Tibial artery (tissue), 4 donors: ENCODE results near the gene GALR2.

Source experiments
- DNase-seq, 2 donors: peaks; one replicate each; pipeline ENCODE4 v3.0.0-alpha.2; 2019
- H3K27ac ChIP-seq, 2 donors: fragments of 200-600 bp; sonication (generic) in 1 of 2; 1 replicate in 1 of 2; 2 replicates in 1 of 2; pipeline ENCODE4 v1.5.1; 2018 to 2019; ENCODE audit warnings: mild to moderate bottlenecking in 1 of 2
- H3K27me3 ChIP-seq, 2 donors: fragments of 200-600 bp; sonication (generic) in 1 of 2; one replicate each; pipeline versions ENCODE4 v1.5.1 to v1.6.0; 2016 to 2019
- H3K36me3 ChIP-seq, 3 donors: fragments of 200-600 bp; sonication (generic) in 2 of 3; one replicate each; pipeline ENCODE4 v1.5.1; 2016 to 2019; ENCODE audit warnings: mild to moderate bottlenecking in 2 of 3
- H3K4me1 ChIP-seq, 4 donors: fragments of 200-600 bp; sonication (generic) in 2 of 4; 1 replicate in 3 of 4; 2 replicates in 1 of 4; pipeline ENCODE4 v1.5.1; 2016 to 2019
- H3K4me3 ChIP-seq, 2 donors: fragments of 200-600 bp; sonication (generic) in 1 of 2; 1 replicate in 1 of 2; 2 replicates in 1 of 2; pipeline ENCODE4 v1.5.1; 2018 to 2019; ENCODE audit warnings: mild to moderate bottlenecking in 2 of 2
- H3K9me3 ChIP-seq, 3 donors: fragments of 200-600 bp; sonication (generic) in 1 of 3; one replicate each; pipeline ENCODE4 v1.5.1; 2016 to 2019
- intact Hi-C: fragments of 100-400 bp; cut with DNase I; formaldehyde crosslinking; loops from one replicate; pipeline ENCODE4 v1.15.0; 2023; ENCODE audit warnings: low total_unique reads
- TF ChIP-seq, protein P1 (sequence below), 2 experiments: fragments of 200-600 bp in 1 of 2; fragments of 450-650 bp in 1 of 2; IDR thresholded peaks; one replicate each; pipeline ENCODE4 v1.5.1; 2017 to 2019; ENCODE audit warnings: antibody characterized with exemption in 2 of 2, mild to moderate bottlenecking in 1 of 2, moderate library complexity in 1 of 2

GALR2 gene

DNA sequence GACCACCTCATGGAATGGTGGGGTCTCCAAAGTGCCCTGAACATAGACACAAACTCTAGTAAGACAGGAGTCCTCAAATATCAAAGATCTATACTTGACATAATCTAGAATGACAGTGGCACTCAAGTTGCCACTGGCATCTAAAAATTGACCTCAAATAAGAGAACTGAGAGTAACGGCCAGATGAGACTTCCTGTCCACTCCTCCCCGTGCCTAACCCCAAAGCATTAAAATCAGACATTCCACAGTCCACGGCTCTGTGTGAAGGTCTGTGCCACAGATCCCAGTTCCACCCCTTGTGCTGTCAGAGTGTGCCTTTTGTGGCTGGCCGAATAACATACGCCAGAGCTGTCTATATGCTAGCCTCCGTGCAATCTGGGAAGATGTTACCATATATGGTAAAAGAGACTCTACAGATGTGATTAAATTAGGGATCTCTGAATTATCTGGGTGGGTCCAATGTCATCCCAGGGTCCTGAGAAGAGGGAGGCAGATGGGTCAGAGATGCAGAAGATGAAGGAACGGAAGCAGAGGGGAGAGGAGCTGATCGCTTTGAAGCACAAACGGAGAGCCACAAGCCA is 26.5 kb upstream of the GALR2 start:
- H3K27me3 ChIP-seq, result no peaks in the 10 kb centered on the region
- no peak overlapping the region for H3K4me3 ChIP-seq
- intact Hi-C loops, result no loop called here
- DNase-seq, result no peak
- TF ChIP-seq, protein P1, sequence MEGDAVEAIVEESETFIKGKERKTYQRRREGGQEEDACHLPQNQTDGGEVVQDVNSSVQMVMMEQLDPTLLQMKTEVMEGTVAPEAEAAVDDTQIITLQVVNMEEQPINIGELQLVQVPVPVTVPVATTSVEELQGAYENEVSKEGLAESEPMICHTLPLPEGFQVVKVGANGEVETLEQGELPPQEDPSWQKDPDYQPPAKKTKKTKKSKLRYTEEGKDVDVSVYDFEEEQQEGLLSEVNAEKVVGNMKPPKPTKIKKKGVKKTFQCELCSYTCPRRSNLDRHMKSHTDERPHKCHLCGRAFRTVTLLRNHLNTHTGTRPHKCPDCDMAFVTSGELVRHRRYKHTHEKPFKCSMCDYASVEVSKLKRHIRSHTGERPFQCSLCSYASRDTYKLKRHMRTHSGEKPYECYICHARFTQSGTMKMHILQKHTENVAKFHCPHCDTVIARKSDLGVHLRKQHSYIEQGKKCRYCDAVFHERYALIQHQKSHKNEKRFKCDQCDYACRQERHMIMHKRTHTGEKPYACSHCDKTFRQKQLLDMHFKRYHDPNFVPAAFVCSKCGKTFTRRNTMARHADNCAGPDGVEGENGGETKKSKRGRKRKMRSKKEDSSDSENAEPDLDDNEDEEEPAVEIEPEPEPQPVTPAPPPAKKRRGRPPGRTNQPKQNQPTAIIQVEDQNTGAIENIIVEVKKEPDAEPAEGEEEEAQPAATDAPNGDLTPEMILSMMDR (IDR thresholded peaks at IDR 0.05), result no peak
- no peak overlapping the region for H3K27ac ChIP-seq
- no peaks in the 10 kb centered on the region for H3K4me1 ChIP-seq
- H3K36me3 ChIP-seq, result peaks cover 73 to 100% (median 87%) of the 10 kb centered on the region in 3 donors
- no peaks in the 10 kb centered on the region for H3K9me3 ChIP-seq

DNA sequence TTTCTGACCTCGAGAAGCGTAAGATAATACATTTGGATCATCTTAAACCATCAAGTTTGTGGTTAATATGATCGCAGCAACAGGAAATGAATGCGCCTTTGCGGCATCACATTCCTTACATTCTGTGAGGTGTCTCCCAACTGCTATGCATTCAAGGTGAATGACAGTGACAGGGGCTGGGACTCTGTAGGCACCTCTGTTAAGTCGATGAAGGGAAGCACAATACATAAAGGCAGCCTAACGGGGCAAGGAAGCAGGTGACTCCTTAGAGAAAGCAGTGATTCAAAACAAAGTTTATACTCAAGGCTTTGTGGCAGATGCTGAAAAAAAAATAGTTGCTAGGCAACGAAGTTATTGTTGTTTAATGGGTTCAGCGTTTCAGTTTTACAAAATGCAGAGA is 25.9 kb upstream of the GALR2 start:
- DNase-seq, result no peak
- no peak overlapping the region for H3K27ac ChIP-seq
- no peak overlapping the region for H3K4me3 ChIP-seq
- no peaks in the 10 kb centered on the region for H3K9me3 ChIP-seq
- TF ChIP-seq, protein P1 (IDR thresholded peaks at IDR 0.05), result no peak
- peaks cover 72 to 100% (median 85%) of the 10 kb centered on the region in 3 donors for H3K36me3 ChIP-seq
- intact Hi-C loops, result no loop called here
- no peaks in the 10 kb centered on the region for H3K27me3 ChIP-seq
- H3K4me1 ChIP-seq, result no peaks in the 10 kb centered on the region

DNA sequence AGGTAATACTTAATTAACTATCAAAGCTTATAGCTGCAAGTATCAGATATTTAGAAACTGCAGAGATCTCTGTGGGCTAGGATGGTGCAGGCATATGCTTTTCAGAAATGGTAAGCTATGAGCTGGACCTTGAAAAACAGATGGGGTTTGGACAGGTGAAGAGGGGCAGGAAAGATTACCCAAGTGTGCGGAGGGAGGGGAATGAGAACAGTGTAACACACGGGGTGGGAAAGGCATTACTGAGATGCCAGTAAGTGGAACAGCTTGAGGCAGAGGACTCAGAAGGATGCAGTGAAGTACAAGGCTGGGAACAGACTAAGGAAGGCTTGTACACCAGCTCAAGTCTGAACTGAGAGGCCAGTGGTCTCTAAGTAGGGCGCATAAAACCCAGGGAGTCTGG is 25.3 kb upstream of the GALR2 start:
- Histone ChIP-seq H3K4me3 (no peak overlapping the region), H3K36me3 (peaks cover 68 to 100% (median 84%) of the 10 kb centered on the region in 3 donors)

DNA sequence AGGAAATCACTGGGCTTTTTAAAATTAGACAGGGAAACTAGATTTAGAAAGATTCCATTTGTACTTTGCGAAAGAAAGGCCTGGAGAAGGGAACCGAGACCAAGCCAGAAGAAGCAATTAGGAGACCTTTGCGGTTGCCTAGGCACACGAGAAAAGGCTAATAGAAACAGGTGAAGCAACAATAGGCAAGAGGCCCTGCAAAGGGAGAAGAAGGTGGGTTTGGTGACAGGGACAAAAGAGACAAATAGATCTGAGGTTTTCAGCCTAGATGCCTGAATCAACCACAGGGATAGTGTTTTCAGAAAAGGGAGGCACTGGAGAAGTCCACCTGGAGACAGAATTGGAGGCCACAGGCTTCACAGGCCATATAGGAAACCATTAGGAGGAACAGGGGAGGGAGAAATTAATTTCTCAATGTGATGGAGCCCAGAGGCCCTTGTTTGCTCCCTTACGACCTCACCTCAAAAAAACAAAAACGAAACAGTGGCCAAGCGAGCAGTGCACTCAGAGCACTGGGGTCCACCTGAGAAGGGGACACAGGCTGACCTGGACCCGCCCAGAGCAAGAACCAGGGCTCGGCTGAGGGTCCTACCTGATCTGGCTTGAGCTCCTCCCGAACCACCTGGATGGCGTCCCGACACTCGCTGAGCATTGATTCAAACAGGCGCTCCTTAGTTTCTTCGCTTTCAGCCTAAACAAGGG is 24.6 kb upstream of the GALR2 start:
- intact Hi-C loops, result no loop called here
- no peak for DNase-seq
- H3K4me3 ChIP-seq, result no peak overlapping the region
- no peaks in the 10 kb centered on the region for H3K4me1 ChIP-seq
- peaks cover 61 to 100% (median 84%) of the 10 kb centered on the region in 3 donors for H3K36me3 ChIP-seq
- H3K27ac ChIP-seq, result no peak overlapping the region
- H3K9me3 ChIP-seq, result no peaks in the 10 kb centered on the region
- TF ChIP-seq, protein P1 (IDR thresholded peaks at IDR 0.05), result no peak
- no peaks in the 10 kb centered on the region for H3K27me3 ChIP-seq

More for the DNA sequence above, 25.3 kb upstream of the GALR2 start:
- TF ChIP-seq, protein P1 (IDR thresholded peaks at IDR 0.05), result no peak
- H3K9me3 ChIP-seq, result no peaks in the 10 kb centered on the region
- H3K27me3 ChIP-seq, result no peaks in the 10 kb centered on the region
- intact Hi-C loops, result no loop called here
- no peak for DNase-seq
- no peak overlapping the region for H3K27ac ChIP-seq
- no peaks in the 10 kb centered on the region for H3K4me1 ChIP-seq

DNA sequence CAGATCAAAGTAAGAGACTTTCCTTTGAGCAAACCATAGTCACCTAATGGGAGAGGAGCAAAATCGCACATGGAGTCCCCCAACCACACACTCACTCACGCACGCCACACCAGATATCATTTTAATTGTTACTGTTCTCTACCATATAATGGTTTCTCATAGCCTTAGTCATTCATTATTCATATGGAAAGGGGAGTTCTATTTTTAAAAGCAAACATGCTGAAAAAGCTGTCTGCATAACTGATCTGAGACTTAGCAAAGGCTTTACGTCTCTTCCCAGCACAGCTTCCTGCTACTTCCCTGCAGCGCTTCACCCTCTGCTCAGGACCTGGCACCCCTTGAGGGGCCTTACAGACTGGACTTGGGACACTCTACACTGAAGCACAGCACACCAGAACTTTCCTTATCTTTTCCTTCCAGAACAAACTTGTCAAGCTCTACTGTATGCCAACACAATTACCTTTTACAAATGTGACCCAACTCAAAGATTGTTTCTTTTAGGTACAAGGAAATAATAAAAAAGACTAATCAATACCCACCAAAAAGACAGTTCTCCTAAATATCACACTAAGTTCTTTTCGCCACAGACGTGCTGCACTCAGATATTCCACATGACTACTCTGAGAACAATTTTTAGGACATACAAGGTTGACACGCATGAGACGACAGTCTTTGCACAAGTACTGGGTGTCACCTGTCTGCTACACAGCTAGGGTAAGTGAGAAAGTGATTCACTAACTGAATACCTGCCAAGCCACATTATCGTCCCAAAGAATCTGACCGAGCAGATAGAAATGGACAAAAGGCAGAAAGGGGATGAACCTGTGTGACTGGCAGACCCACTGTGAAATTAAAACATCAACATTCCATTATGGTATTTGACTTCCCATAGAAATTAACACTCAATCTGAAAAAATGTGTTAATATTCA is 23.8 kb upstream of the GALR2 start:
- TF ChIP-seq, protein P1 (IDR thresholded peaks at IDR 0.05), result no peak
- Histone ChIP-seq H3K4me3 (no peak overlapping the region), H3K27me3 (no peaks in the 10 kb centered on the region), H3K9me3 (no peaks in the 10 kb centered on the region), H3K4me1 (no peaks in the 10 kb centered on the region), H3K27ac (no peak overlapping the region), H3K36me3 (peaks cover 54 to 98% (median 81%) of the 10 kb centered on the region in 3 donors)
- DNase-seq, result no peak
- intact Hi-C loops, result no loop called here
